OCI-LY1 (cell line): ENCODE data around the gene WIPF1.
A peak's percentile ranks its signal among the peaks of the same experiment; 100 is the strongest.

ENCODE experiments used
- H2AFZ ChIP-seq: fragments of 200-600 bp; sonication (generic), shearing (Covaris generic); 2 replicates; pipeline ENCODE4 v1.6.0; 2014; ENCODE audit warnings: antibody characterized with exemption, mild to moderate bottlenecking, low read length
- H3F3A ChIP-seq: fragments of 200-600 bp; sonication (generic), shearing (Covaris generic); 2 replicates; pipeline ENCODE4 v1.6.0; 2014; ENCODE audit warnings: mild to moderate bottlenecking, antibody characterized with exemption, low read length, moderate library complexity; ENCODE audit not compliant: insufficient read depth
- H3K27ac ChIP-seq: fragments of 200-600 bp; sonication (generic); 2 replicates; pipeline ENCODE4 v1.5.1; 2014; ENCODE audit warnings: low read length, mixed run types, mild to moderate bottlenecking, low read depth; ENCODE audit not compliant: poor library complexity, severe bottlenecking
- H3K27me3 ChIP-seq: fragments of 200-600 bp; sonication (generic); 2 replicates; pipeline ENCODE4 v1.6.0; 2014; ENCODE audit warnings: antibody characterized with exemption, mild to moderate bottlenecking, low read length, moderate library complexity; ENCODE audit not compliant: insufficient read depth
- H3K36me3 ChIP-seq: fragments of 200-600 bp; sonication (generic); 2 replicates; pipeline ENCODE4 v1.6.1; 2014; ENCODE audit warnings: mild to moderate bottlenecking, antibody characterized with exemption, low read length, moderate library complexity, mixed read lengths; ENCODE audit not compliant: insufficient read depth
- H3K4me1 ChIP-seq: fragments of 200-600 bp; sonication (generic); 2 replicates; pipeline ENCODE4 v1.5.1; 2014; ENCODE audit warnings: mild to moderate bottlenecking, low read length, moderate library complexity; ENCODE audit not compliant: insufficient read depth, severe bottlenecking
- H3K4me2 ChIP-seq: fragments of 200-600 bp; sonication (generic), shearing (Covaris generic); 2 replicates; pipeline ENCODE4 v1.6.1; 2014; ENCODE audit warnings: low read length
- H3K4me3 ChIP-seq: fragments of 200-600 bp; sonication (generic); 2 replicates; pipeline ENCODE4 v1.5.1; 2014; ENCODE audit warnings: low read length, low read depth, mild to moderate bottlenecking, mixed read lengths; ENCODE audit not compliant: poor library complexity, severe bottlenecking
- H3K79me2 ChIP-seq: fragments of 200-600 bp; shearing (Covaris generic); 2 replicates; pipeline ENCODE4 v1.6.1; 2016; ENCODE audit warnings: mixed run types, low read length, mixed read lengths; ENCODE audit not compliant: insufficient read depth
- H3K9ac ChIP-seq: fragments of 200-600 bp; sonication (generic), shearing (Covaris generic); 2 replicates; pipeline ENCODE4 v1.6.1; 2014; ENCODE audit warnings: mild to moderate bottlenecking, low read length, mixed read lengths
- H3K9me2 ChIP-seq: fragments of 200-600 bp; sonication (generic), shearing (Covaris generic); 2 replicates; pipeline ENCODE4 v1.6.1; 2014; ENCODE audit warnings: low read depth, mild to moderate bottlenecking, low read length, mixed read lengths
- H3K9me3 ChIP-seq: fragments of 200-600 bp; shearing (Covaris generic); 2 replicates; pipeline ENCODE4 v1.6.1; 2014; ENCODE audit warnings: low read length, mixed read lengths
- H4K20me1 ChIP-seq: fragments of 200-600 bp; sonication (generic), shearing (Covaris generic); 2 replicates; pipeline ENCODE4 v1.6.0; 2016; ENCODE audit warnings: mild to moderate bottlenecking, low read length; ENCODE audit not compliant: insufficient read depth
- CTCF ChIP-seq: fragments of 200-600 bp; sonication (generic), shearing (Covaris generic); IDR thresholded peaks from 2 replicates; pipeline ENCODE4 v1.5.1; 2017; ENCODE audit warnings: mild to moderate bottlenecking, antibody characterized with exemption, low read length, moderate library complexity, mixed read lengths
- EZH2 ChIP-seq: fragments of 200-600 bp; sonication (generic), shearing (Covaris generic); IDR thresholded peaks from 2 replicates; pipeline ENCODE4 v1.8.0; 2017; ENCODE audit warnings: borderline replicate concordance, mixed run types, mild to moderate bottlenecking, antibody characterized with exemption, low read length, moderate library complexity, mixed read lengths

Gene WIPF1

GRCh38 chr2:174617718-174618117 is 20.1 kb upstream of the WIPF1 start:
- no peaks in the 10 kb centered on the region; the same call in 1 of the 2 replicates for H3F3A ChIP-seq
- peaks cover 17% of the 10 kb centered on the region; the same call in 1 of the 2 replicates for H3K36me3 ChIP-seq
- H2AFZ ChIP-seq = no peak overlapping the region
- no peaks in the 10 kb centered on the region for H3K9me3 ChIP-seq
- no peaks in the 10 kb centered on the region for H3K79me2 ChIP-seq
- peaks cover 44% of the 10 kb centered on the region for H3K4me1 ChIP-seq
- no peaks in the 10 kb centered on the region for H3K9me2 ChIP-seq
- H3K4me2 ChIP-seq = no peak overlapping the region
- TF ChIP-seq EZH2 (no peak), CTCF (no peak)
- H3K4me3 ChIP-seq = no peak overlapping the region
- no peaks in the 10 kb centered on the region for H3K27me3 ChIP-seq
- no peak overlapping the region for H3K27ac ChIP-seq
- no peaks in the 10 kb centered on the region for H4K20me1 ChIP-seq
- H3K9ac ChIP-seq = no peak overlapping the region

- no peaks in the 10 kb centered on the region for H3K79me2 ChIP-seq
- H3K9me2 ChIP-seq = no peaks in the 10 kb centered on the region
- H3K9me3 ChIP-seq = no peaks in the 10 kb centered on the region
- H3K36me3 ChIP-seq = peaks cover 17% of the 10 kb centered on the region; the same call in 1 of the 2 replicates
- TF ChIP-seq EZH2 (no peak), CTCF (no peak)
- H2AFZ ChIP-seq = no peak overlapping the region
- no peaks in the 10 kb centered on the region for H4K20me1 ChIP-seq
- H3K27me3 ChIP-seq = no peaks in the 10 kb centered on the region
- H3K27ac ChIP-seq = no peak overlapping the region
- H3K4me3 ChIP-seq = no peak overlapping the region
- H3K4me1 ChIP-seq = peaks cover 45% of the 10 kb centered on the region
- no peak overlapping the region for H3K9ac ChIP-seq
- H3K4me2 ChIP-seq = no peak overlapping the region
- no peaks in the 10 kb centered on the region; the same call in 1 of the 2 replicates for H3F3A ChIP-seq
Measured at GRCh38 chr2:174617120-174617519, 19.5 kb upstream of the WIPF1 start.

- H3K79me2 ChIP-seq = no peaks in the 10 kb centered on the region
Measured at GRCh38 chr2:174615871-174616436, 18.4 kb upstream of the WIPF1 start.

More at GRCh38 chr2:174615871-174616436, 18.4 kb upstream of the WIPF1 start:
- Histone ChIP-seq H3F3A (no peaks in the 10 kb centered on the region; the same call in 1 of the 2 replicates), H3K4me3 (no peak overlapping the region), H3K9me2 (no peaks in the 10 kb centered on the region), H3K27me3 (no peaks in the 10 kb centered on the region), H3K4me2 (peak overlapping the region; percentile 12; the same call in 1 of the 2 replicates), H4K20me1 (no peaks in the 10 kb centered on the region), H3K27ac (peak overlapping the region; percentile 52), H3K9me3 (no peaks in the 10 kb centered on the region), H2AFZ (no peak overlapping the region), H3K4me1 (peaks cover 54% of the 10 kb centered on the region), H3K9ac (no peak overlapping the region), H3K36me3 (peaks cover 17% of the 10 kb centered on the region; the same call in 1 of the 2 replicates)
- no peak for TF ChIP-seq EZH2
- no peak for TF ChIP-seq CTCF
